H9 (cell line): Measurements from ENCODE around the gene DMPK. TPM values are rescaled to one million over a fixed set of nuclear protein-coding genes. Genes with fewer than 3 reads are reported as not detected.

Experiments
- DNase-seq: peaks from one replicate; pipeline ENCODE4 v3.0.0-alpha.2; 2017
- H2AFZ ChIP-seq: one replicate; pipeline ENCODE4 v1.6.1; 2013; ENCODE audit warnings: mild to moderate bottlenecking, low read length, control low read depth, moderate library complexity
- H2AK5ac ChIP-seq: 2 replicates; pipeline ENCODE4 v1.6.1; 2013; ENCODE audit warnings: low read length, control low read depth, mixed read lengths; ENCODE audit not compliant: insufficient read length
- H2BK120ac ChIP-seq: one replicate; pipeline ENCODE4 v1.6.1; 2013; ENCODE audit warnings: low read depth, mild to moderate bottlenecking, low read length, control low read depth, inconsistent platforms; ENCODE audit not compliant: poor library complexity, severe bottlenecking
- H2BK12ac ChIP-seq: 2 replicates; pipeline ENCODE4 v1.6.1; 2013; ENCODE audit warnings: low read length, control low read depth, mixed read lengths, low read depth; ENCODE audit not compliant: insufficient read length
- H2BK15ac ChIP-seq: 2 replicates; pipeline ENCODE4 v1.6.1; 2013; ENCODE audit warnings: low read depth, low read length, control low read depth
- H2BK20ac ChIP-seq: one replicate; pipeline ENCODE4 v1.6.1; 2013; ENCODE audit warnings: low read depth, mild to moderate bottlenecking, low read length, control low read depth, inconsistent platforms; ENCODE audit not compliant: poor library complexity, severe bottlenecking
- H2BK5ac ChIP-seq: 2 replicates; pipeline ENCODE4 v1.6.1; 2013; ENCODE audit warnings: low read length, control low read depth, mixed read lengths; ENCODE audit not compliant: insufficient read length
- H3K14ac ChIP-seq: 2 replicates; pipeline ENCODE4 v1.6.1; 2013; ENCODE audit warnings: low read length, control low read depth; ENCODE audit not compliant: insufficient read depth
- H3K18ac ChIP-seq: 2 replicates; pipeline ENCODE4 v1.6.1; 2013; ENCODE audit warnings: low read depth, mild to moderate bottlenecking, mixed read lengths, low read length, control low read depth; ENCODE audit not compliant: insufficient read length
- H3K23ac ChIP-seq: 2 replicates; pipeline ENCODE4 v1.6.1; 2013; ENCODE audit warnings: low read length, control low read depth, mixed read lengths, low read depth; ENCODE audit not compliant: insufficient read length
- H3K23me2 ChIP-seq: 2 replicates; pipeline ENCODE4 v1.6.1; 2013; ENCODE audit warnings: low read depth, mild to moderate bottlenecking, mixed read lengths, low read length, control low read depth; ENCODE audit not compliant: insufficient read length, poor library complexity, severe bottlenecking
- H3K27ac ChIP-seq: 2 replicates; pipeline ENCODE4 v1.5.1; 2013; ENCODE audit warnings: low read length, control low read depth, mixed read lengths, low read depth; ENCODE audit not compliant: insufficient read length
- H3K27me3 ChIP-seq: 2 replicates; pipeline ENCODE4 v1.6.1; 2013; ENCODE audit warnings: low read length, control low read depth, inconsistent platforms; ENCODE audit not compliant: insufficient read depth
- H3K4ac ChIP-seq: 2 replicates; pipeline ENCODE4 v1.6.1; 2013; ENCODE audit warnings: low read depth, mild to moderate bottlenecking, control low read depth, inconsistent platforms, low read length, moderate library complexity
- H3K4me1 ChIP-seq: 2 replicates; pipeline ENCODE4 v1.6.1; 2013; ENCODE audit warnings: low read length, control low read depth, inconsistent platforms; ENCODE audit not compliant: insufficient read depth
- H3K4me2 ChIP-seq: 2 replicates; pipeline ENCODE4 v1.6.1; 2013; ENCODE audit warnings: low read length, control low read depth, mixed read lengths; ENCODE audit not compliant: insufficient read length, insufficient read depth
- H3K56ac ChIP-seq: 2 replicates; pipeline ENCODE4 v1.6.1; 2013; ENCODE audit warnings: low read depth, mild to moderate bottlenecking, mixed read lengths, low read length, control low read depth; ENCODE audit not compliant: insufficient read length
- H3K79me1 ChIP-seq: 2 replicates; pipeline ENCODE4 v1.6.1; 2013; ENCODE audit warnings: low read depth, mild to moderate bottlenecking, moderate library complexity, low read length, control low read depth, inconsistent platforms; ENCODE audit not compliant: insufficient read depth, poor library complexity, severe bottlenecking
- H3K79me2 ChIP-seq: 2 replicates; pipeline ENCODE4 v1.6.1; 2013; ENCODE audit warnings: low read length, control low read depth, inconsistent platforms; ENCODE audit not compliant: insufficient read depth
- H3K9ac ChIP-seq: 2 replicates; pipeline ENCODE4 v1.6.1; 2013; ENCODE audit warnings: low read length, control low read depth, mixed read lengths; ENCODE audit not compliant: insufficient read length; ENCODE audit errors: extremely low read depth
- H3K9me3 ChIP-seq: one replicate; pipeline ENCODE4 v1.6.1; 2013; ENCODE audit warnings: low read depth, low read length, inconsistent platforms; ENCODE audit not compliant: control insufficient read depth
- H3T11ph ChIP-seq: one replicate; pipeline ENCODE4 v1.6.1; 2013; ENCODE audit warnings: mild to moderate bottlenecking, low read length, control low read depth, inconsistent platforms
- H4K20me1 ChIP-seq: one replicate; pipeline ENCODE4 v1.6.1; 2013; ENCODE audit not compliant: control insufficient read depth, insufficient read length, insufficient read depth
- H4K5ac ChIP-seq: 2 replicates; pipeline ENCODE4 v1.6.1; 2013; ENCODE audit warnings: low read depth, mild to moderate bottlenecking, mixed read lengths, low read length, control low read depth; ENCODE audit not compliant: insufficient read length
- H4K8ac ChIP-seq: replicated peaks from 2 replicates; pipeline ENCODE4 v1.6.1; 2013; ENCODE audit warnings: low read length, control low read depth, mixed read lengths, low read depth; ENCODE audit not compliant: insufficient read length
- H4K91ac ChIP-seq: 2 replicates; pipeline ENCODE4 v1.6.1; 2013; ENCODE audit warnings: low read depth, mild to moderate bottlenecking, moderate library complexity, mixed read lengths, low read length, control low read depth; ENCODE audit not compliant: insufficient read length
- H3K27ac Mint-ChIP-seq, 3 experiments: 2 replicates in 2 of 3; 3 replicates in 1 of 3; pipeline ENCODE4 v1.8.0; 2020 to 2021; ENCODE audit warnings: mixed read lengths in 3 of 3, mild to moderate bottlenecking in 1 of 3, moderate library complexity in 1 of 3
- H3K27me3 Mint-ChIP-seq: 2 replicates; pipeline ENCODE4 v1.8.0; 2021; ENCODE audit warnings: low read depth, mild to moderate bottlenecking, moderate library complexity, mixed read lengths
- H3K36me3 Mint-ChIP-seq, 3 experiments: 2 replicates in 2 of 3; 3 replicates in 1 of 3; pipeline ENCODE4 v1.8.0; 2020 to 2021; ENCODE audit warnings: low read depth in 3 of 3, mixed read lengths in 3 of 3; ENCODE audit not compliant: insufficient read depth in 1 of 3
- H3K4me1 Mint-ChIP-seq, 2 experiments: 2 replicates each; pipeline ENCODE4 v1.8.0; 2020; ENCODE audit warnings: mixed read lengths in 2 of 2
- H3K4me3 Mint-ChIP-seq, 2 experiments: 2 replicates in 1 of 2; 3 replicates in 1 of 2; pipeline ENCODE4 v1.8.0; 2020 to 2021; ENCODE audit warnings: mild to moderate bottlenecking in 2 of 2, mixed read lengths in 2 of 2, moderate library complexity in 1 of 2
- H3K9me3 Mint-ChIP-seq, 2 experiments: 2 replicates in 1 of 2; 3 replicates in 1 of 2; pipeline ENCODE4 v1.8.0; 2020; ENCODE audit warnings: mild to moderate bottlenecking in 2 of 2, mixed read lengths in 2 of 2, moderate library complexity in 1 of 2
- CTCF ChIP-seq: fragments of 200-600 bp; sonication (generic); conservative IDR thresholded peaks from 3 replicates; pipeline ENCODE4 v1.8.0; 2021; ENCODE audit warnings: antibody characterized with exemption, mild to moderate bottlenecking
- WGBS: extraction: QIAGEN DNeasy Blood & Tissue Kit; methylation state at CpG from one replicate; pipeline ENCODE4 v1.1.7; 2013; ENCODE audit warnings: missing lambda C conversion rate, low lambda C conversion rate, mixed read lengths; ENCODE audit not compliant: insufficient read length; ENCODE audit errors: extremely low coverage; 5-methylcytosine and 5-hydroxymethylcytosine counted together
- total RNA-seq: library from RNA; stranded (reverse); gene quantifications from 2 replicates; pipeline ENCODE4 v1.2.1, GENCODE V29; 2021

The DMPK gene
- total RNA-seq, 1 experiment from 2014 or later, result 67.4 TPM

DNA sequence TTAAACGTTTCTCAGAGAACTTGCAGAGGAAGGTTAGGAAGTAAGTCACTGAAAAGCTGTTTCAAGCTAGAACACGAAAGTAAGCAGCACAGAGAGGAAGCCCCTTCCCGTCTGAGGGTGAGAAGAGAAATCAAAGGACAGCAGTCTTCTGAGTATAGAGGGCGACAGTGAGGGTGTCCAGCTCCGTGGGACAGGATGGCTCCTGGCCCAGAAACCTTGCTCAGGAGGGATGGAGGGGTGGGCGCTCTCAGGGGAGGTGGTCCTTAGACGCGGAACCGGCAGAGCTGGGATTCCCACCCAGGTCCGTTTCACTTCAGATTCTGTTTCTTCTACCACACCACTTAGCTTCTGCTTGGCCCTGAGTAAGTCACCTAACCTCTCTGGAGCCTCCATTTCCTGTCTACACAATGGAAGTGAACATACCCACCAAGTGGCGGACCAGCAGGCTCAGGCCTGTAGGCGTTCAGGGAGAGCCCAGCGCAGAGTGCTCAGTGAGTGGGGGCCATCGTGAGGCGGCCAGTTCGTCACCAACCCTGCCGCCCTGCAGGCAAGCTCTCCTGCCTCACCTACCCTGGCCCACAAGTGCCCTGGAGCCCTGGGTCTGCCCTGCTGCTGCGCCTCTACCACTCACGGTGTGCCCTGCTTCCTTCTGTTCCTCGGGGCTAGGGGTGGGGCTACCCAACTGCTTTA is 38.3 kb upstream of the DMPK start:
- H3K4me1 ChIP-seq, result 0 out of 2 replicates have a peak, but pooled peaks cover 1% of the 10 kb centered on the region
- no peak overlapping the region for H3K4me2 ChIP-seq
- no peaks in the 10 kb centered on the region for H4K20me1 ChIP-seq
- no peak overlapping the region for H2BK20ac ChIP-seq
- H2AK5ac ChIP-seq, result no peak overlapping the region
- peak overlapping the region in 1 of 3 experiments; percentile 34; a peak in 3 of 7 replicates for H3K27ac Mint-ChIP-seq
- H3K36me3 Mint-ChIP-seq, result peaks cover 24 to 62% (median 59%) of the 10 kb centered on the region in 3 experiments
- H3K79me1 ChIP-seq, result no peaks in the 10 kb centered on the region
- no peaks in the 10 kb centered on the region for H3K9me3 Mint-ChIP-seq
- no peak overlapping the region for H3K14ac ChIP-seq
- no peak overlapping the region for H3T11ph ChIP-seq
- peak; percentile 26; the same call in 1 of the 3 replicates for TF ChIP-seq CTCF
- no peak overlapping the region for H2BK5ac ChIP-seq
- no peaks in the 10 kb centered on the region for H3K27me3 ChIP-seq
- no peak for DNase-seq
- H3K18ac ChIP-seq, result no peak overlapping the region
- H3K4ac ChIP-seq, result no peak overlapping the region
- no peaks in the 10 kb centered on the region; the same call in 1 of the 2 replicates for H3K27me3 Mint-ChIP-seq
- H3K79me2 ChIP-seq, result no peaks in the 10 kb centered on the region
- H2AFZ ChIP-seq, result no peak overlapping the region
- H2BK12ac ChIP-seq, result no peak overlapping the region
- H4K91ac ChIP-seq, result no peak overlapping the region
- no peak overlapping the region for H3K9ac ChIP-seq
- H3K23me2 ChIP-seq, result peaks cover 6% of the 10 kb centered on the region
- no peaks in the 10 kb centered on the region for H3K9me3 ChIP-seq
- no peak overlapping the region for H4K5ac ChIP-seq
- H3K56ac ChIP-seq, result no peak overlapping the region
- H3K23ac ChIP-seq, result no peak overlapping the region
- H2BK120ac ChIP-seq, result no peak overlapping the region
- peaks cover 18 to 29% of the 10 kb centered on the region in 2 experiments for H3K4me1 Mint-ChIP-seq
- no peak overlapping the region for H2BK15ac ChIP-seq
- WGBS, result no CpG with 5 or more reads among the region's 20 CpGs
- H3K27ac ChIP-seq, result no peak overlapping the region
- H3K4me3 Mint-ChIP-seq, result no peak overlapping the region
- no peak overlapping the region for H4K8ac ChIP-seq
